ENCODE data around the gene KLHL18. TPM values are rescaled to one million over a fixed set of nuclear protein-coding genes. Genes with fewer than 3 reads are reported as not detected.

Gene KLHL18
- total and polyA plus RNA-seq, 4 donors, result 3.5 to 12.6 (median 10.3) TPM

GRCh38 chr3:47380026-47380600 lies 97.4 kb downstream of the KLHL18 start:
- Histone ChIP-seq H3K4me3 (ENCODE audit: low read depth in 1 of 3, low read length in 3 of 3) (peak overlapping the region; percentile 66 to 98 (median 70)), H3K9me3 (ENCODE audit: control insufficient read depth in 4 of 4, low read length in 3 of 4) (no peaks in the 10 kb centered on the region), H3K27me3 (ENCODE audit: control insufficient read depth in 4 of 4, insufficient read depth in 4 of 4, low read length in 3 of 4) (no peaks in the 10 kb centered on the region), H3K36me3 (ENCODE audit: control insufficient read depth in 4 of 4, insufficient read depth in 3 of 4, low read depth in 1 of 4, low read length in 3 of 4) (no peaks in the 10 kb centered on the region), H3K4me1 (ENCODE audit: control insufficient read depth in 4 of 4, insufficient read depth in 4 of 4, low read length in 3 of 4) (peaks cover 9 to 25% (median 17%) of the 10 kb centered on the region in 4 donors), H3K27ac (ENCODE audit: low read depth in 1 of 2, low read length in 2 of 2) (peak overlapping the region; percentile 95 to 97), H3K9ac (ENCODE audit: low read depth in 1 of 2, low read length in 2 of 2) (peak overlapping the region; percentile 18 to 96)
- no peak for DNase-seq (ENCODE audit: low spot score)
- TF ChIP-seq FOXA2 (IDR thresholded peaks at IDR 0.05) (no peak), SP1 (IDR thresholded peaks at IDR 0.05) (no peak)
- 5% methylated on average over 23 of the region's 23 CpGs for WGBS

GRCh38 chr3:47380601-47381316 lies 98.0 kb downstream of the KLHL18 start, which contains the start of gene PTPN23:
PTPN23 (plus strand) TSS chr3:47381021; CDS start chr3:47381097, 76 bp downstream.
- peaks cover 9 to 27% (median 18%) of the 10 kb centered on the region in 4 donors for H3K4me1 ChIP-seq (ENCODE audit: control insufficient read depth in 4 of 4, insufficient read depth in 4 of 4, low read length in 3 of 4)
- H3K9ac ChIP-seq (ENCODE audit: low read depth in 1 of 2, low read length in 2 of 2), result peak within 1 kb of the TSS; percentile 58 to 96
- WGBS, result under 1% methylated on average over 61 of the region's 61 CpGs
- peak; percentile 99 for DNase-seq (ENCODE audit: low spot score)
- peak; percentile 95 for TF ChIP-seq TAF1 (conservative IDR thresholded peaks at IDR 0.05)
- TF ChIP-seq SP1 (IDR thresholded peaks at IDR 0.05), result peak; percentile 83
- peak; percentile 31 to 47 for TF ChIP-seq RAD21 (IDR thresholded peaks at IDR 0.05)
- no peak for TF ChIP-seq FOXA1 (IDR thresholded peaks at IDR 0.05)
- TF ChIP-seq ZBTB33 (IDR thresholded peaks at IDR 0.05), result peak; percentile 95
- TF ChIP-seq JUND (IDR thresholded peaks at IDR 0.05), result peak in 1 of 2 donors; percentile 56
- peak; percentile 48 to 56 for TF ChIP-seq HNF4A (conservative IDR thresholded peaks at IDR 0.05)
- TF ChIP-seq REST (IDR thresholded peaks at IDR 0.05), result peak; percentile 93
- no peak for TF ChIP-seq ATF3 (IDR thresholded peaks at IDR 0.05)
- TF ChIP-seq HNF4G (IDR thresholded peaks at IDR 0.05), result peak; percentile 10
- peak; percentile 44 for TF ChIP-seq NR2F2 (IDR thresholded peaks at IDR 0.05)
- TF ChIP-seq FOXA2 (IDR thresholded peaks at IDR 0.05), result no peak
- TF ChIP-seq CTCF (IDR thresholded peaks at IDR 0.05; ENCODE audit: low read depth, low read length, missing input control), result no peak
- peak; percentile 73 to 74 for TF ChIP-seq RXRA (IDR thresholded peaks at IDR 0.05)
- TF ChIP-seq MAX (IDR thresholded peaks at IDR 0.05), result peak; percentile 88
- peak; percentile 52 to 91 for TF ChIP-seq GABPA (IDR thresholded peaks at IDR 0.05 in 1 of 2, conservative IDR thresholded peaks at IDR 0.05 in 1 of 2)
- TF ChIP-seq EGR1 (IDR thresholded peaks at IDR 0.05; ENCODE audit: low read depth in 2 of 2), result peak; percentile 66 to 81
- peak; percentile 91 for TF ChIP-seq YY1 (IDR thresholded peaks at IDR 0.05)
- no peaks in the 10 kb centered on the region for H3K9me3 ChIP-seq (ENCODE audit: control insufficient read depth in 4 of 4, low read length in 3 of 4)
- no peaks in the 10 kb centered on the region for H3K36me3 ChIP-seq (ENCODE audit: control insufficient read depth in 4 of 4, insufficient read depth in 3 of 4, low read depth in 1 of 4, low read length in 3 of 4)
- peak within 1 kb of the TSS; percentile 95 to 97 for H3K27ac ChIP-seq (ENCODE audit: low read depth in 1 of 2, low read length in 2 of 2)
- no peaks in the 10 kb centered on the region for H3K27me3 ChIP-seq (ENCODE audit: control insufficient read depth in 4 of 4, insufficient read depth in 4 of 4, low read length in 3 of 4)
- H3K4me3 ChIP-seq (ENCODE audit: low read depth in 1 of 3, low read length in 3 of 3), result peak within 1 kb of the TSS; percentile 72 to 98 (median 88)

Measured in liver (tissue), 9 donors.